ENCODE measurements around the gene NR4A1. TPM values are rescaled to one million over a fixed set of nuclear protein-coding genes. Genes with fewer than 3 reads are reported as not detected.

The NR4A1 gene
- total RNA-seq, 1 donor from 2014 or later: 1.0 TPM

GRCh38 chr12:52007982-52008510 is 43.2 kb upstream of the NR4A1 start:
- Mint-ChIP-seq H3K36me3 (ENCODE audit: low read depth, unreplicated experiment) (peaks cover 4% of the 10 kb centered on the region), H3K4me1 (ENCODE audit: unreplicated experiment) (peaks cover 29% of the 10 kb centered on the region), H3K9me3 (ENCODE audit: unreplicated experiment) (no peaks in the 10 kb centered on the region), H3K4me3 (ENCODE audit: unreplicated experiment) (peak overlapping the region; percentile 87), H3K27ac (ENCODE audit: unreplicated experiment) (peak overlapping the region; percentile 13), H3K27me3 (ENCODE audit: unreplicated experiment) (peaks cover 14% of the 10 kb centered on the region)
- TF ChIP-seq CTCF (IDR thresholded peaks at IDR 0.05; ENCODE audit: unreplicated experiment): no peak
- no peak for DNase-seq (ENCODE audit: low spot score)

GRCh38 chr12:52009081-52009751 is 42.0 kb upstream of the NR4A1 start:
- H3K27me3 Mint-ChIP-seq (ENCODE audit: unreplicated experiment): peaks cover 20% of the 10 kb centered on the region
- no peak overlapping the region for H3K27ac Mint-ChIP-seq (ENCODE audit: unreplicated experiment)
- no peak overlapping the region for H3K4me3 Mint-ChIP-seq (ENCODE audit: unreplicated experiment)
- no peaks in the 10 kb centered on the region for H3K9me3 Mint-ChIP-seq (ENCODE audit: unreplicated experiment)
- H3K4me1 Mint-ChIP-seq (ENCODE audit: unreplicated experiment): peaks cover 40% of the 10 kb centered on the region
- H3K36me3 Mint-ChIP-seq (ENCODE audit: low read depth, unreplicated experiment): peaks cover 14% of the 10 kb centered on the region
- no peak for DNase-seq (ENCODE audit: low spot score)
- no peak for TF ChIP-seq CTCF (IDR thresholded peaks at IDR 0.05; ENCODE audit: unreplicated experiment)

- TF ChIP-seq CTCF (IDR thresholded peaks at IDR 0.05; ENCODE audit: unreplicated experiment): no peak
- peaks cover 20% of the 10 kb centered on the region for H3K27me3 Mint-ChIP-seq (ENCODE audit: unreplicated experiment)
- H3K27ac Mint-ChIP-seq (ENCODE audit: unreplicated experiment): peak overlapping the region; percentile 70
Measured at GRCh38 chr12:52010152-52010622, 41.1 kb upstream of the NR4A1 start.

GRCh38 chr12:52010692-52011601 is 40.3 kb upstream of the NR4A1 start:
- Mint-ChIP-seq H3K4me1 (ENCODE audit: unreplicated experiment) (peaks cover 36% of the 10 kb centered on the region), H3K9me3 (ENCODE audit: unreplicated experiment) (no peaks in the 10 kb centered on the region), H3K27me3 (ENCODE audit: unreplicated experiment) (peaks cover 13% of the 10 kb centered on the region), H3K4me3 (ENCODE audit: unreplicated experiment) (peak overlapping the region; percentile 65), H3K36me3 (ENCODE audit: low read depth, unreplicated experiment) (peaks cover 15% of the 10 kb centered on the region), H3K27ac (ENCODE audit: unreplicated experiment) (no peak overlapping the region)
- TF ChIP-seq CTCF (IDR thresholded peaks at IDR 0.05; ENCODE audit: unreplicated experiment): no peak
- DNase-seq (ENCODE audit: low spot score): no peak

More at GRCh38 chr12:52010152-52010622, 41.1 kb upstream of the NR4A1 start:
- peaks cover 41% of the 10 kb centered on the region for H3K4me1 Mint-ChIP-seq (ENCODE audit: unreplicated experiment)
- peaks cover 16% of the 10 kb centered on the region for H3K36me3 Mint-ChIP-seq (ENCODE audit: low read depth, unreplicated experiment)
- peak; percentile 86 for DNase-seq (ENCODE audit: low spot score)
- no peaks in the 10 kb centered on the region for H3K9me3 Mint-ChIP-seq (ENCODE audit: unreplicated experiment)
- no peak overlapping the region for H3K4me3 Mint-ChIP-seq (ENCODE audit: unreplicated experiment)
